Stimulated activated CD8-positive, alpha-beta memory T cell treated with anti-CD3 and anti-CD28 coated beads, Interleukin-7, amount 100 ng/mL, for 48 hours (primary cell): ENCODE data around the gene GRIA1.

Source experiments
- DNase-seq, 2 donors: peaks; one replicate each; pipeline ENCODE4 v3.0.0-alpha.2; 2020; ENCODE audit warnings: low read depth in 1 of 2; ENCODE audit errors: extremely low read depth in 1 of 2

GRIA1 gene

GRCh38 chr5:153601377-153601776 is 110.9 kb downstream of the GRIA1 start:
- no peak for DNase-seq

GRCh38 chr5:153605386-153605785 is 114.9 kb downstream of the GRIA1 start:
- no peak for DNase-seq

- no peak for DNase-seq
Measured at GRCh38 chr5:153610009-153610408, 119.5 kb downstream of the GRIA1 start.

- no peak for DNase-seq
Measured at GRCh38 chr5:153610811-153611210, 120.3 kb downstream of the GRIA1 start.

GRCh38 chr5:153613144-153613543 is 122.7 kb downstream of the GRIA1 start:
- no peak for DNase-seq

- DNase-seq = no peak
Measured at GRCh38 chr5:153613672-153614071, 123.2 kb downstream of the GRIA1 start.

GRCh38 chr5:153617190-153617589 is 126.7 kb downstream of the GRIA1 start:
- DNase-seq = no peak

- DNase-seq = no peak
Measured at GRCh38 chr5:153618307-153618706, 127.8 kb downstream of the GRIA1 start.

GRCh38 chr5:153618867-153619266 is 128.4 kb downstream of the GRIA1 start:
- DNase-seq = no peak

- no peak for DNase-seq
Measured at GRCh38 chr5:153619771-153620170, 129.3 kb downstream of the GRIA1 start.

- no peak for DNase-seq
Measured at GRCh38 chr5:153623124-153623523, 132.7 kb downstream of the GRIA1 start.

- no peak for DNase-seq
Measured at GRCh38 chr5:153623751-153624450, 133.4 kb downstream of the GRIA1 start.

GRCh38 chr5:153624451-153624765 is 133.9 kb downstream of the GRIA1 start:
- DNase-seq = no peak

GRCh38 chr5:153625826-153626354 is 135.4 kb downstream of the GRIA1 start:
- no peak for DNase-seq

- DNase-seq = no peak
Measured at GRCh38 chr5:153626836-153627235, 136.4 kb downstream of the GRIA1 start.

- DNase-seq = no peak
Measured at GRCh38 chr5:153629027-153629895, 138.8 kb downstream of the GRIA1 start.

- no peak for DNase-seq
Measured at GRCh38 chr5:153630546-153630945, 140.1 kb downstream of the GRIA1 start.

- no peak for DNase-seq
Measured at GRCh38 chr5:153632748-153633290, 142.3 kb downstream of the GRIA1 start.

GRCh38 chr5:153636670-153637451 is 146.4 kb downstream of the GRIA1 start:
- DNase-seq = no peak

GRCh38 chr5:153640293-153640692 is 149.8 kb downstream of the GRIA1 start:
- DNase-seq = no peak

- no peak for DNase-seq
Measured at GRCh38 chr5:153641183-153641688, 150.8 kb downstream of the GRIA1 start.
